Liver (tissue), 9 donors: ENCODE results near the gene CCDC116. TPM values are rescaled to one million over a fixed set of nuclear protein-coding genes. Genes with fewer than 3 reads are reported as not detected.

ENCODE experiments used
- DNase-seq: peaks from one replicate; pipeline ENCODE4 v3.0.0-alpha.2; 2017; ENCODE audit warnings: low spot score
- H3K27ac ChIP-seq, 2 donors: one replicate each; pipeline ENCODE4 v1.7.0; 2013; ENCODE audit warnings: inconsistent platforms in 2 of 2, low read length in 2 of 2, control low read depth in 1 of 2, low read depth in 1 of 2, mild to moderate bottlenecking in 1 of 2
- H3K27me3 ChIP-seq, 4 donors: one replicate each; pipeline versions ENCODE4 v1.6.1 to v1.7.0; 2013; ENCODE audit warnings: low read length in 3 of 4, inconsistent platforms in 1 of 4, mild to moderate bottlenecking in 1 of 4, moderate library complexity in 1 of 4; ENCODE audit not compliant: control insufficient read depth in 4 of 4, insufficient read depth in 4 of 4
- H3K36me3 ChIP-seq, 4 donors: one replicate each; pipeline versions ENCODE4 v1.6.1 to v1.7.0; 2013; ENCODE audit warnings: low read length in 3 of 4, mild to moderate bottlenecking in 3 of 4, low read depth in 1 of 4, moderate library complexity in 1 of 4; ENCODE audit not compliant: control insufficient read depth in 4 of 4, insufficient read depth in 3 of 4
- H3K4me1 ChIP-seq, 4 donors: one replicate each; pipeline versions ENCODE4 v1.6.1 to v1.7.0; 2013; ENCODE audit warnings: low read length in 3 of 4, mild to moderate bottlenecking in 3 of 4, moderate library complexity in 1 of 4; ENCODE audit not compliant: control insufficient read depth in 4 of 4, insufficient read depth in 4 of 4
- H3K4me3 ChIP-seq, 3 donors: one replicate each; pipeline versions ENCODE4 v1.6.1 to v1.7.0; 2013; ENCODE audit warnings: low read length in 3 of 3, control low read depth in 1 of 3, low read depth in 1 of 3, mild to moderate bottlenecking in 1 of 3
- H3K9ac ChIP-seq, 2 donors: one replicate each; pipeline ENCODE4 v1.7.0; 2013; ENCODE audit warnings: low read length in 2 of 2, mild to moderate bottlenecking in 2 of 2, moderate library complexity in 2 of 2, control low read depth in 1 of 2, low read depth in 1 of 2
- H3K9me3 ChIP-seq, 4 donors: one replicate each; pipeline versions ENCODE4 v1.6.1 to v1.7.0; 2013; ENCODE audit warnings: low read length in 3 of 4; ENCODE audit not compliant: control insufficient read depth in 4 of 4
- ATF3 ChIP-seq: IDR thresholded peaks from 2 replicates; pipeline ENCODE4 v1.6.1; 2016; ENCODE audit warnings: antibody characterized with exemption
- CTCF ChIP-seq: fragments of 150-350 bp; IDR thresholded peaks from 2 replicates; pipeline ENCODE4 v1.5.1; 2017; ENCODE audit warnings: improper control_type of control experiment, low read depth, low read length; ENCODE audit not compliant: missing input control
- EGR1 ChIP-seq, 2 donors: IDR thresholded peaks; 2 replicates each; pipeline ENCODE4 v1.6.1; 2016 to 2018; ENCODE audit warnings: antibody characterized with exemption in 2 of 2, low read depth in 2 of 2
- FOXA1 ChIP-seq: IDR thresholded peaks from 2 replicates; pipeline ENCODE4 v1.6.1; 2016; ENCODE audit warnings: antibody characterized with exemption
- FOXA2 ChIP-seq: IDR thresholded peaks from 2 replicates; pipeline ENCODE4 v1.6.1; 2016; ENCODE audit warnings: antibody characterized with exemption
- GABPA ChIP-seq, 2 donors: IDR thresholded peaks in 1 of 2; conservative IDR thresholded peaks in 1 of 2; 2 replicates each; pipeline ENCODE4 v1.6.1; 2016; ENCODE audit warnings: antibody characterized with exemption in 2 of 2, mild to moderate bottlenecking in 1 of 2, moderate library complexity in 1 of 2
- HNF4A ChIP-seq, 2 donors: conservative IDR thresholded peaks; 2 replicates each; pipeline ENCODE4 v1.6.1; 2016; ENCODE audit warnings: antibody characterized with exemption in 2 of 2, mild to moderate bottlenecking in 2 of 2
- HNF4G ChIP-seq: IDR thresholded peaks from 2 replicates; pipeline ENCODE4 v1.6.1; 2016; ENCODE audit warnings: antibody characterized with exemption
- JUND ChIP-seq, 2 donors: IDR thresholded peaks; 2 replicates each; pipeline ENCODE4 v1.6.1; 2016; ENCODE audit warnings: antibody characterized with exemption in 2 of 2
- MAX ChIP-seq: IDR thresholded peaks from 2 replicates; pipeline ENCODE4 v1.6.1; 2016; ENCODE audit warnings: antibody characterized with exemption
- NR2F2 ChIP-seq: IDR thresholded peaks from 2 replicates; pipeline ENCODE4 v1.6.1; 2016; ENCODE audit warnings: antibody characterized with exemption
- RAD21 ChIP-seq, 2 donors: IDR thresholded peaks; 2 replicates each; pipeline ENCODE4 v1.6.1; 2016; ENCODE audit warnings: antibody characterized with exemption in 2 of 2, mild to moderate bottlenecking in 2 of 2
- REST ChIP-seq: IDR thresholded peaks from 2 replicates; pipeline ENCODE4 v1.6.1; 2016; ENCODE audit warnings: antibody characterized with exemption, mild to moderate bottlenecking
- RXRA ChIP-seq, 2 donors: IDR thresholded peaks; 2 replicates each; pipeline ENCODE4 v1.6.1; 2017 to 2018; ENCODE audit warnings: antibody characterized with exemption in 2 of 2, mild to moderate bottlenecking in 1 of 2
- SP1 ChIP-seq: IDR thresholded peaks from 2 replicates; pipeline ENCODE4 v1.6.1; 2018; ENCODE audit warnings: antibody characterized with exemption, mild to moderate bottlenecking
- TAF1 ChIP-seq: conservative IDR thresholded peaks from 2 replicates; pipeline ENCODE4 v1.6.1; 2016; ENCODE audit warnings: antibody characterized with exemption, mild to moderate bottlenecking
- YY1 ChIP-seq: IDR thresholded peaks from 2 replicates; pipeline ENCODE4 v1.6.1; 2016; ENCODE audit warnings: antibody characterized with exemption, mild to moderate bottlenecking
- ZBTB33 ChIP-seq: IDR thresholded peaks from 2 replicates; pipeline ENCODE4 v1.6.1; 2016; ENCODE audit warnings: antibody characterized with exemption
- WGBS: extraction: QIAGEN DNeasy Blood & Tissue Kit; methylation state at CpG from one replicate; pipeline ENCODE4 v1.1.7; 2013; 5-methylcytosine and 5-hydroxymethylcytosine counted together
- polyA plus RNA-seq, 2 donors: library from polyadenylated mRNA; stranded (reverse) in 1 of 2; unstranded in 1 of 2; fragments of 200-250 nt in 1 of 2; fragments of >200 nt in 1 of 2; fragmentation: Nextera tagmentation in 1 of 2; extraction: Ambion mirVana in 1 of 2; gene quantifications; one replicate each; pipeline versions ENCODE4 v1.2.1 to v1.2.3, GENCODE V29; 2013 to 2015
- total RNA-seq, 2 donors: library from RNA; depleted of rRNA; stranded (reverse); fragments of >200 nt; gene quantifications; one replicate each; pipeline ENCODE4 v1.2.3, GENCODE V29; 2014
- donor health status: healthy.
- donor health status: healthy.
- donor health status: healthy.
- donor health status: healthy.
- donor health status: healthy.

The CCDC116 gene
- total and polyA plus RNA-seq, 4 donors = 0.05 to 0.08 (median 0.05) TPM; not detected in 1

- H3K27me3 ChIP-seq = no peaks in the 10 kb centered on the region
- no peak for DNase-seq
- no peaks in the 10 kb centered on the region for H3K4me1 ChIP-seq
- peaks cover 0 to 28% (median 17%) of the 10 kb centered on the region in 4 donors for H3K36me3 ChIP-seq
- H3K27ac ChIP-seq = no peak overlapping the region
- H3K9ac ChIP-seq = no peak overlapping the region
- no peaks in the 10 kb centered on the region for H3K9me3 ChIP-seq
- TF ChIP-seq FOXA2 (no peak), ZBTB33 (no peak), HNF4G (no peak), RXRA (IDR thresholded peaks at IDR 0.05) (no peak), HNF4A (conservative IDR thresholded peaks at IDR 0.05) (no peak), MAX (no peak), SP1 (no peak), GABPA (IDR thresholded peaks at IDR 0.05 in 1 of 2, conservative IDR thresholded peaks at IDR 0.05 in 1 of 2) (no peak), FOXA1 (no peak), RAD21 (IDR thresholded peaks at IDR 0.05) (no peak), JUND (IDR thresholded peaks at IDR 0.05) (no peak), TAF1 (no peak), ATF3 (no peak), NR2F2 (no peak), YY1 (no peak), REST (no peak), EGR1 (IDR thresholded peaks at IDR 0.05; ENCODE audit: low read depth in 2 of 2) (no peak), CTCF (no peak)
- WGBS = 83% methylated on average over 3 of the region's 3 CpGs
- no peak overlapping the region for H3K4me3 ChIP-seq
Observed at GRCh38 chr22:21598302-21598701, 34.3 kb upstream of the CCDC116 start.
